CD4-positive, alpha-beta memory T cell (primary cell): ENCODE results near the gene DAAM1. TPM values are rescaled to one million over a fixed set of nuclear protein-coding genes. Genes with fewer than 3 reads are reported as not detected.

Experiments used
- CTCF ChIA-PET: fragments of 350-600 bp; sonication (Branson Sonifier 250); formaldehyde crosslinking; loops from one replicate; lab custom pipeline; 2021; ENCODE audit warnings: inconsistent platforms; ENCODE audit not compliant: partially characterized antibody; lab: Charles Lee
- POLR2A ChIA-PET: fragments of 350-600 bp; sonication (Branson Sonifier 250); formaldehyde crosslinking; loops from one replicate; lab custom pipeline; 2021; ENCODE audit not compliant: partially characterized antibody; lab: Charles Lee
- DNase-seq, 5 donors: peaks; one replicate each; pipeline versions ENCODE4 v3.0.0 to v3.0.0-alpha.2; 2020 to 2022; ENCODE audit warnings: mixed read lengths in 1 of 5
- H3K27ac ChIP-seq: one replicate; pipeline ENCODE4 v1.7.0; 2013; ENCODE audit warnings: low read depth, low read length
- H3K27me3 ChIP-seq: 2 replicates; pipeline ENCODE4 v1.7.0; 2013; ENCODE audit warnings: mild to moderate bottlenecking, low read length, moderate library complexity; ENCODE audit not compliant: insufficient read depth
- H3K36me3 ChIP-seq: 2 replicates; pipeline ENCODE4 v1.7.0; 2013; ENCODE audit warnings: mild to moderate bottlenecking, low read length, moderate library complexity; ENCODE audit not compliant: insufficient read depth
- H3K4me1 ChIP-seq: 2 replicates; pipeline ENCODE4 v1.7.0; 2013; ENCODE audit warnings: mild to moderate bottlenecking, low read length, moderate library complexity; ENCODE audit not compliant: insufficient read depth
- H3K4me3 ChIP-seq, 2 donors: one replicate each; pipeline ENCODE4 v1.7.0; 2013; ENCODE audit warnings: low read length in 2 of 2, mild to moderate bottlenecking in 1 of 2
- H3K9me3 ChIP-seq, 2 donors: one replicate each; pipeline ENCODE4 v1.7.0; 2013; ENCODE audit warnings: low read length in 2 of 2, control low read depth in 1 of 2; ENCODE audit not compliant: control insufficient read depth in 1 of 2
- H3K27ac Mint-ChIP-seq, 7 donors: one replicate each; pipeline ENCODE4 v1.8.0; 2020 to 2021; ENCODE audit warnings: mixed read lengths in 7 of 7, mild to moderate bottlenecking in 6 of 7, inconsistent platforms in 3 of 7, moderate library complexity in 3 of 7
- H3K27me3 Mint-ChIP-seq, 2 donors: one replicate each; pipeline ENCODE4 v1.8.0; 2020 to 2021; ENCODE audit warnings: mixed read lengths in 2 of 2
- H3K36me3 Mint-ChIP-seq, 2 donors: one replicate each; pipeline ENCODE4 v1.8.0; 2020 to 2021; ENCODE audit warnings: mixed read lengths in 2 of 2, inconsistent platforms in 1 of 2, mild to moderate bottlenecking in 1 of 2
- H3K4me1 Mint-ChIP-seq, 4 donors: one replicate each; pipeline ENCODE4 v1.8.0; 2020 to 2021; ENCODE audit warnings: mixed read lengths in 4 of 4, mild to moderate bottlenecking in 1 of 4
- H3K4me3 Mint-ChIP-seq, 8 donors: one replicate each; pipeline ENCODE4 v1.8.0; 2020 to 2021; ENCODE audit warnings: mixed read lengths in 8 of 8, mild to moderate bottlenecking in 7 of 8, moderate library complexity in 6 of 8, inconsistent platforms in 3 of 8
- H3K9me3 Mint-ChIP-seq, 8 donors: one replicate each; pipeline ENCODE4 v1.8.0; 2020 to 2021; ENCODE audit warnings: mixed read lengths in 8 of 8, mild to moderate bottlenecking in 5 of 8, inconsistent platforms in 3 of 8, moderate library complexity in 1 of 8
- intact Hi-C: fragments of 100-400 bp; cut with micrococcal nuclease; formaldehyde crosslinking; loops from one replicate; pipeline ENCODE4 v1.15.1; 2023
- polyA plus RNA-seq, 2 donors: library from polyadenylated mRNA; unstranded; fragments of 300-500 nt; fragmentation: Illumina TruSeq; gene quantifications; one replicate each; pipeline ENCODE4 v1.2.3, GENCODE V29; 2021
- total RNA-seq, 2 experiments: library from RNA; stranded (reverse); gene quantifications; one replicate each; pipeline ENCODE4 v1.2.3, GENCODE V29; 2021

The DAAM1 gene
- total and polyA plus RNA-seq, 4 experiments from 2014 or later, result 5.4 to 25.6 (median 20.0) TPM

DNA sequence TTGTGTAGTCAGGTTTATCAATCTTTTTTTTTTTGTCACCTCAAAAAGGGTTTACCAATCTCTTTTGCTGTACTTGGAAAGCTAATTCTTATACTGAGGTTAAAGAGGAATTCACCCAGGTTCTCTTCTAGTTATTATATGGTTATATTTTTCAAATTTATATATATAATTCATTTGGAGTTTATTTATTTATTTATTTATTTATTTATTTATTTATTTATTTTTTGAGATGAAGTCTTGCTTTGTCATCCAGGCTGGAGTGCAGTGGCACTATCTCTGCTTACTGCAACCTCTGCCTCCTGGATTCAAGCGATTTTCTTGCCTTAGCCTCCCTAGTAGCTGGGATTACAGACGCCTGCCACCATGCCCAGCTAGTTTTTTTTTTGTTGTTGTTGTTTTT, 202.9 kb downstream of the DAAM1 start:
- intact Hi-C loops, result no loop called here

DNA sequence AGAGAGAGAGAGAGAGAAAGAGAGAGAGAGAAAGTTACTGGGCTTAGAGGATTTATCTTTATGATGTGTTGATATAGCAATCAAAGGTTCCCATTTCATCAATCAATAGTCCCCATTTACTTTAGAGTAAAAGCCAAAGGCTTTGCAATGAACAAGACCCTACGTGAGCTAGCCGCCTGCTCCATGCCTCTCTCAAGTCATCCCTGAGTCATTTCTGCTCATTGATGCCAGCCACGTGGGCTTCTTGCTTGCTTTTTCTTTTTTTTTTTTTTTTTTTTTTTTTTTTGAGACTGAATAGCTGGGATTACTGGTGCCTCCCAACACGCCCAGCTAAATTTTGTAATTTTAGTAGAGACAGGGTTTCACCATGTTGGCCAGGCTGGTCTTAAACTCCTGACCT, 205.8 kb downstream of the DAAM1 start:
- Histone ChIP-seq H3K27me3 (no peaks in the 10 kb centered on the region), H3K36me3 (no peaks in the 10 kb centered on the region), H3K27ac (no peak overlapping the region), H3K4me1 (peaks cover 8% of the 10 kb centered on the region), H3K9me3 (no peaks in the 10 kb centered on the region), H3K4me3 (no peak overlapping the region)
- Mint-ChIP-seq H3K36me3 (no peaks in the 10 kb centered on the region), H3K27ac (no peak overlapping the region), H3K27me3 (peaks cover 5% of the 10 kb centered on the region in 2 donors), H3K9me3 (peaks cover 0 to 6% (median 0%) of the 10 kb centered on the region in 8 donors), H3K4me1 (peaks cover 7 to 11% (median 9%) of the 10 kb centered on the region in 4 donors), H3K4me3 (no peak overlapping the region)
- POLR2A ChIA-PET, result no interaction called here
- CTCF ChIA-PET, result no interaction called here
- DNase-seq, result no peak
- intact Hi-C loops, result no loop called here

More for the DNA sequence above, 202.9 kb downstream of the DAAM1 start:
- no peaks in the 10 kb centered on the region for H3K36me3 Mint-ChIP-seq
- H3K4me1 ChIP-seq, result no peaks in the 10 kb centered on the region
- H3K27ac ChIP-seq, result no peak overlapping the region
- H3K4me3 ChIP-seq, result no peak overlapping the region
- H3K9me3 ChIP-seq, result no peaks in the 10 kb centered on the region
- CTCF ChIA-PET, result no interaction called here
- POLR2A ChIA-PET, result no interaction called here
- H3K4me1 Mint-ChIP-seq, result no peaks in the 10 kb centered on the region
- DNase-seq, result no peak
- no peak overlapping the region for H3K27ac Mint-ChIP-seq
- H3K9me3 Mint-ChIP-seq, result peaks cover 0 to 14% (median 5%) of the 10 kb centered on the region in 8 donors
- peaks cover 7 to 12% of the 10 kb centered on the region in 2 donors for H3K27me3 Mint-ChIP-seq
- no peaks in the 10 kb centered on the region for H3K36me3 ChIP-seq
- no peaks in the 10 kb centered on the region for H3K27me3 ChIP-seq
- H3K4me3 Mint-ChIP-seq, result no peak overlapping the region

DNA sequence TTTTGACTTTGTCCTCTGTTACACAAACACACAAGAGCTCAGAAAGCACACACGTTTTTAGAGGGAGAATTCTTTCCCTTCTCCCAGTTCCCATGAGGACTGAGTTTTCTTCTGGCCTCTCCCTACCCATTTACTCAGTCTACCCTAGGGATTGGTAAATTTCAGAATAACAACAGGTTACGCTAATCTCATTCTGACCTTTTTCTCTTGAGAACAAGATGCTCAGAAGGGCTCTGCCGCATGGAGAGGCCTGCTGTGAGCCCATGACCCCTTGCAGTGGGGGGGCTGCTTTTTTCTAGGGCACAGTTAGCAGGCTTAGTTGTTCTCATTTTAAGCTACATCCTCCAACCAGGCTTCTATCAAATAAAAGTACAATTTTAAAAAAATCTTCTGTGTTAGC, 207.2 kb downstream of the DAAM1 start:
- Histone ChIP-seq H3K27ac (no peak overlapping the region), H3K4me1 (peaks cover 9% of the 10 kb centered on the region), H3K9me3 (no peaks in the 10 kb centered on the region), H3K27me3 (no peaks in the 10 kb centered on the region), H3K4me3 (no peak overlapping the region), H3K36me3 (no peaks in the 10 kb centered on the region)
- no peak for DNase-seq
- Mint-ChIP-seq H3K4me3 (no peak overlapping the region), H3K9me3 (peaks cover 0 to 8% (median 3%) of the 10 kb centered on the region in 8 donors), H3K36me3 (no peaks in the 10 kb centered on the region), H3K27me3 (peaks cover 4 to 5% of the 10 kb centered on the region in 2 donors), H3K4me1 (peaks cover 8 to 12% (median 10%) of the 10 kb centered on the region in 4 donors), H3K27ac (no peak overlapping the region)
- POLR2A ChIA-PET, result no interaction called here
- CTCF ChIA-PET, result no interaction called here
- intact Hi-C loops, result no loop called here

DNA sequence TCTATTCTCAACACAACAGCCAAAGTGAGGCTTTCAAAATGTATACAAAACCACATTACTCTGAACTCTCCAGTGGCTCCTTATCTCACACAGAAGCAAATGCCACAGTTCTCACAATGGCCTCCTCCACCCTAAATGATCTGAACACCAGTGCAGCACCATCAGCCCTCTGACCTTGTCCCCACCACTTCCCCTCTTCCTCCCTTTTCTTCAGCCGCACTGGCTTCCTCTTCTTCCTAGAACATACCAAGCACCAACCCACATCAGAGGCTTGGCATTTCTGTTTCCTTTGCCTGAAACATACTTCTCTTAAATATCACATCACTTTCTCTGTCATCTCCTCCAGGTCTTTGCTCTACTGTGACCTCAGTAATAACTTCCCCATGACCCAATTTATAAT, 210.4 kb downstream of the DAAM1 start:
- Mint-ChIP-seq H3K36me3 (no peaks in the 10 kb centered on the region), H3K27me3 (peaks cover 4 to 6% of the 10 kb centered on the region in 2 donors)

DNA sequence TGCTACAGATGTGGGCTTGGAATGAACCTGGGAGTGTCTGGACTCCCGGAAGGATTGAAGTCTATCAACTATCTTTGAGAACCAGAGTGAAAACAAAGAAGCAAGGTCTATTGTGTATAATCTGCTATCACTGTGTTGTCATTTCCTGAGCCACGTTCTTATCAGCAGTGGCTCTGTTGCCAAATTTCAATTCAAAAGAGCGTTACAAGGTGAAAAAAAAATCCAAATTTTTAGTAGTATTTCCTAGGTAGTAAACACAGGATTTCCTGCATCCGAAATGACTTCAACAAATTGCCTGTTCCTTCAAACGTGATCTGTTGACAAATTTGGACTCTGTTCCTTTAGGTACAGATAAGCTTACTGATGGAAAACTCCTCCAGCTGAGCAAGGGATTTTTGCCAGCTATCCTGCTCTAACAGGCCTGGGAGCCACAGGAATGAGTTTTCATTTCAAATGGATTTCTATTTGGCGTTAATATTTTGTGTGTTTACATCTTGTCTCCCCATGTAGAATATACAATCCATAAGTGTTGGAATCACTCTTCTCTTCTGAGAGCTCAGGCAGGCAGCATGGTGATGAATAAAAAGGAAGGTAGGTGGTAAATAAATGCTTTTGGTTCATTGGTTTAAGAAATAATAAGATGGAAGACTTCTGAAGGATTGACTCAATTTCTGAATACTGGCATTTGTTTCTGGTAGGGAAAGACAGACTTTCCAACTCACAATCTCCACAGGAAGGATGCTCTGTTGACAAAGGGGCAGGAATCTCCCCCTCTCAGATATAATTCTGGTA, 218.2 kb downstream of the DAAM1 start:
- Histone ChIP-seq H3K36me3 (no peaks in the 10 kb centered on the region), H3K4me1 (no peaks in the 10 kb centered on the region), H3K4me3 (no peak overlapping the region), H3K27ac (no peak overlapping the region), H3K27me3 (no peaks in the 10 kb centered on the region), H3K9me3 (no peaks in the 10 kb centered on the region)
- no peaks in the 10 kb centered on the region for H3K4me1 Mint-ChIP-seq
- peaks cover 7 to 29% of the 10 kb centered on the region in 2 donors for H3K27me3 Mint-ChIP-seq
- no peak overlapping the region for H3K4me3 Mint-ChIP-seq
- ChIA-PET CTCF (no interaction called here), POLR2A (no interaction called here)
- intact Hi-C loops, result no loop called here
- peaks cover 0 to 41% (median 30%) of the 10 kb centered on the region in 8 donors for H3K9me3 Mint-ChIP-seq
- H3K36me3 Mint-ChIP-seq, result peaks cover 0 to 4% of the 10 kb centered on the region in 2 donors
- no peak for DNase-seq
- H3K27ac Mint-ChIP-seq, result no peak overlapping the region

More for the DNA sequence above, 210.4 kb downstream of the DAAM1 start:
- Histone ChIP-seq H3K9me3 (no peaks in the 10 kb centered on the region), H3K27ac (no peak overlapping the region), H3K27me3 (no peaks in the 10 kb centered on the region), H3K36me3 (no peaks in the 10 kb centered on the region), H3K4me1 (peaks cover 9% of the 10 kb centered on the region), H3K4me3 (no peak overlapping the region)
- CTCF ChIA-PET, result no interaction called here
- peaks cover 0 to 22% (median 10%) of the 10 kb centered on the region in 8 donors for H3K9me3 Mint-ChIP-seq
- POLR2A ChIA-PET, result no interaction called here
- DNase-seq, result no peak
- H3K27ac Mint-ChIP-seq, result peak overlapping the region in 1 of 7 donors; percentile 9
- peaks cover 8 to 12% (median 10%) of the 10 kb centered on the region in 4 donors for H3K4me1 Mint-ChIP-seq
- peak overlapping the region in 2 of 8 donors; percentile 44 to 48 for H3K4me3 Mint-ChIP-seq
- intact Hi-C loops, result no loop called here

DNA sequence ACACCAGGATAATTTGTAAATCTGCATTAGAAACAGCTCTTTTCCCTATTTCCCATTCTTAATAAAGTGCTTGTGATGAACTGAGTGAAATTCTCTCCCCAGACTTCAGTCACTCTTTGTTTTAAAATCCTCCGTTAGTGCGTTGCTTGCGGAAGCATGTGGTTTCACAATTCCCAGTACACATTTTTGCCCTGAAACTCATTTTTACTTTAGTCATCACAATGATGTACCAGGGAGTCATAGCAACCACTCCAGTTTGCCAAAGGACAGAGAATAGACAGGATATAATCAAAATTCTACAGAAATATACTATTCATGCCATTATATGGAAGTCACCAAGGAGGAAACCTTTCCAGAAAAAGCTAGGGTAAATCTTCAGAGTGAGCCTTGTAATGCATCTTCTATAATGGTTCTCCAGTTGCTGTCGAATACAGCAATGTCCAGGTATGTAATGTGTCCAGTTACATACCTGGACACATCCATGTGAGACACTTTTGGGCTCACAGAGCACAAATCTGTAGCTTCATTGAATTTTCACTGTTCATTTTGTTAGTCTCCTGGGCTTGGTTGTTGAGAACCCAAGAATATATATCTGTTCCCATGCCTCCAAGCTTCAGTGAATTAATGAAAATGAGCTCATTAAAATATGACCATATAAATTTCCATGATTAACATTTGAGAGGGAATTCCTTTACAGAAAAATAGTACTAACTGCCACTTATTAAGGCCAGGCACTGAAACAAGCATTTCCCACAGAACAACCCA, 219.0 kb downstream of the DAAM1 start:
- Histone ChIP-seq H3K27ac (no peak overlapping the region), H3K36me3 (no peaks in the 10 kb centered on the region), H3K9me3 (no peaks in the 10 kb centered on the region), H3K4me3 (no peak overlapping the region), H3K27me3 (no peaks in the 10 kb centered on the region), H3K4me1 (no peaks in the 10 kb centered on the region)
- peak overlapping the region in 1 of 8 donors; percentile 26 for H3K4me3 Mint-ChIP-seq
- H3K9me3 Mint-ChIP-seq, result peaks cover 0 to 36% (median 29%) of the 10 kb centered on the region in 8 donors
- H3K36me3 Mint-ChIP-seq, result peaks cover 0 to 4% of the 10 kb centered on the region in 2 donors
- intact Hi-C loops, result no loop called here
- POLR2A ChIA-PET, result no interaction called here
- CTCF ChIA-PET, result no interaction called here
- H3K27me3 Mint-ChIP-seq, result peaks cover 10 to 28% of the 10 kb centered on the region in 2 donors
- H3K4me1 Mint-ChIP-seq, result no peaks in the 10 kb centered on the region
- no peak overlapping the region for H3K27ac Mint-ChIP-seq
- DNase-seq, result no peak
